Measurements from ENCODE around the gene PRKG1.
"Not testable (repeated sequence)": the region's sequence is repeated elsewhere in the genome, so short reads cannot be mapped to it uniquely, and the experiment has no call there.

The PRKG1 gene

GRCh38 chr10:52245547-52245946, 1171.3 kb downstream of the PRKG1 start:
- Mint-ChIP-seq H3K4me1 (ENCODE audit: low read depth) (no peaks in the 10 kb centered on the region), H3K9me3 (ENCODE audit: low read depth) (no peaks in the 10 kb centered on the region), H3K27me3 (no peaks in the 10 kb centered on the region), H3K36me3 (no peaks in the 10 kb centered on the region), H3K27ac (no peak overlapping the region), H3K4me3 (no peak overlapping the region)

DNA sequence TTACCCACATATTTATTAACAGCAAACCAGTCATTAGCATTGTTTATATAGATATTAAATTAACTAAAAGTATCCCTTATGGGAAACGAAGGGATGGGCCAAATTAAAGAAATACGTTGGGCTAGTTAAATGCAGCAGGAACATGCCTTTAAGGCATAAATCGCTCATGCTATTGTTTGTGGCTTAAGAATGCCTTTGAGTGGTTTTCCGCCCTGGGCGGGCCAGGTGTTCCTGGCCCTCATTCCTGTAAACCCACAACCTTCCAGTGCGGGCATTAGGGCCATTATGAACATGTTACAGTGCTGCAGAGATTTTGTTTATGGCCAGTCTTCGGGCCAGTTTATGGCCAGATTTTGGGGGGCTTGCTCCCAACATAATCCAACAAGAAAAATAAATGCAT, 1173.6 kb downstream of the PRKG1 start:
- H3K27ac Mint-ChIP-seq; H3K4me3 Mint-ChIP-seq; H3K27me3 Mint-ChIP-seq; H3K36me3 Mint-ChIP-seq; H3K9me3 Mint-ChIP-seq (ENCODE audit: low read depth); H3K4me1 Mint-ChIP-seq (ENCODE audit: low read depth): not testable (repeated sequence)

DNA sequence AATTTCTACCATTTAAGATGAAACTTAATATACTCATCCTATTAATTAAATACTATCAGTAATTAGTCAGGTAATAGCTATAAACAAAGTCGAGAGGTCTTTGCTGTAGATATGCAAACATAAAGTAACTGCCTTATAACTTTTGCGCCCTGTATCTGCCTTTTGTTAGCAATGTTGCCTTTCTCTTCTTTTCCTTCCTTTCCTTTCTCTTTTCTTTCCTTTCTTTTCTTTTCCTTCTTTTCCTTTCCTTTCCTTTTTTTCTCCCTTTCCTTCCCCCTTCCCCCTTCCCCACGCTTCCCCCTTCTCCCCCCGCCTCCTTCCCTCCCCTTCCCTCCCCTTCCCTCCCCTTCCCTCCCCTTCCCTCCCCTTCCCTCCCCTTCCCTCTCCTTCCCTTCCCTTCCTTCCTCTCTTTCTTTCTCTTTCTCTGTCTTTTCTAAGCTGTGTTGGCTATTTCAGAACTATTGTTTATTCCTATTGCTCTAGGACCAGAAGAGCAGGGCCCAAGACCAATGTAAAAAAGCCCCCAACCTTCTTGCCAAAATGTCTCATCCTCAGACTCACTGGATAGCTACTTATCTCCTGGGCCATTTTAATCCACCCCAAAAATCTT, 1174.5 kb downstream of the PRKG1 start:
- no peaks in the 10 kb centered on the region for H3K27me3 Mint-ChIP-seq
- no peaks in the 10 kb centered on the region for H3K9me3 Mint-ChIP-seq (ENCODE audit: low read depth)
- H3K4me3 Mint-ChIP-seq: no peak overlapping the region
- no peak overlapping the region for H3K27ac Mint-ChIP-seq
- no peaks in the 10 kb centered on the region for H3K4me1 Mint-ChIP-seq (ENCODE audit: low read depth)
- H3K36me3 Mint-ChIP-seq: no peaks in the 10 kb centered on the region

DNA sequence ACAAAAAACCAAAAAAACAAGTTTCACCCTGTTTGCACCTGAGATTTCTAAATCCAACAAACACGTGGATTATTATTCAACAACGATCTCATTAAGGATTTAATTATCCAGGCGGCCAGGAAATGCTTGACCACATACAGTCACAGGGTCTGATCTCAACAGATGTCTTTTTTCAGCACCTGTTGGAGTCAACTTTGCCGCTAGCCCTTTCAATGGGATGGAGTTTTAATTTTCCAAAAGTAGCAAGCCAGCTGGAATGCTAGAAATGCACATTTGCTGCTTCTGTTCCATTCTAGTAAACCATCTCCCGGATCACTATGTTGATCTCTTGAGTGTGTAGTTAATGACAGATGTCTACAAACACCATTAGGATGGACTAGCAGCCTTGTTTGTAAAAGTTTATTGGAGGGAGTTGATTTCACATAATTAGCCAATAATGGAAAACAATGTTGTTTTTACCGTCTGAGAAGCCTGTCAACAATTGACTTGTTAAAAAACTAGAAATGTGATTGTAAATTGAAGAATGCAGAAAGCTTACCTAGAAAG, 1175.6 kb downstream of the PRKG1 start:
- H3K9me3 Mint-ChIP-seq (ENCODE audit: low read depth): no peaks in the 10 kb centered on the region
- H3K36me3 Mint-ChIP-seq: no peaks in the 10 kb centered on the region
- no peaks in the 10 kb centered on the region for H3K4me1 Mint-ChIP-seq (ENCODE audit: low read depth)
- no peak overlapping the region for H3K27ac Mint-ChIP-seq
- H3K4me3 Mint-ChIP-seq: no peak overlapping the region
- no peaks in the 10 kb centered on the region for H3K27me3 Mint-ChIP-seq

DNA sequence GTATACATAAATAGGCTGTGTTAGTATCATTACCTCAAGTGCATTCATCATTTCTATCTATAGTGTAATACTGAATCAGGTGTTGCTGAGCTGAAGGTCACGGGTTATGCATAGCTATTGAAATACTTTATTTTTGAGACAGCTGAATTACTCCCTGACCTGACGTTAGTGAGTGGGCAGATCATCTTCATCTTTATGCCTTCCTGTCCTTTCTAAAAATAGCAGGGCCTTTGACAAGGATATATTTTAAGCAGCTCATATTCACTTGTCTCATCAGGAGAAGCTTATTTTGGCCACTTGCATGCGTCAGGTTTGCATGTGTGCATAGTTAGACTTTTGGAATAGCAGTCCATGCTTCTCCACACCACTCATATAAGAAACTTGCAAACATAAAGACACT, 1176.2 kb downstream of the PRKG1 start:
- Mint-ChIP-seq H3K9me3 (ENCODE audit: low read depth) (no peaks in the 10 kb centered on the region), H3K27ac (no peak overlapping the region), H3K4me1 (ENCODE audit: low read depth) (no peaks in the 10 kb centered on the region), H3K27me3 (no peaks in the 10 kb centered on the region), H3K4me3 (no peak overlapping the region), H3K36me3 (no peaks in the 10 kb centered on the region)

GRCh38 chr10:52252307-52252706, 1178.0 kb downstream of the PRKG1 start:
- Mint-ChIP-seq H3K36me3 (no peaks in the 10 kb centered on the region), H3K4me1 (ENCODE audit: low read depth) (no peaks in the 10 kb centered on the region), H3K27me3 (no peaks in the 10 kb centered on the region), H3K4me3 (no peak overlapping the region), H3K9me3 (ENCODE audit: low read depth) (no peaks in the 10 kb centered on the region), H3K27ac (no peak overlapping the region)

- H3K4me1 Mint-ChIP-seq (ENCODE audit: low read depth): no peaks in the 10 kb centered on the region
- no peaks in the 10 kb centered on the region for H3K27me3 Mint-ChIP-seq
- no peak overlapping the region for H3K4me3 Mint-ChIP-seq
- no peaks in the 10 kb centered on the region for H3K9me3 Mint-ChIP-seq (ENCODE audit: low read depth)
- H3K36me3 Mint-ChIP-seq: no peaks in the 10 kb centered on the region
- no peak overlapping the region for H3K27ac Mint-ChIP-seq
Observed at GRCh38 chr10:52256832-52257691, 1182.8 kb downstream of the PRKG1 start.

DNA sequence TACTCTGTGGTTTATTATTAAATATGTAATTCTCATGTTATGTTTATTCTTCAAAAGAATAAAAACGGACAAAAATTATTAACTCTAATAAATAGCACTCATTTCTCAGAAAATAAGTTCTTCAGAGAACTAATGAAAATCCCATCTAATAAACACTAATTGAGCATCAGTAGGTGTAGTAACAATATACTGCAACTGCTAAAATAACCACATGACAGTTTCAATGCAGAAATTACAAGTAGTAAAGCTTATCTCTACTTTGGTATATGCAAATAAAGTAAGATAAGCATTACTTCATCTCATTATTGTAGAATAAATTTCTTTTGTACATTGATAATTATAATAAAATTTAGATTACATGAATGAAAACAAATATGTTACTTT, 1183.4 kb downstream of the PRKG1 start:
- Mint-ChIP-seq H3K36me3 (no peaks in the 10 kb centered on the region), H3K4me1 (ENCODE audit: low read depth) (no peaks in the 10 kb centered on the region), H3K9me3 (ENCODE audit: low read depth) (no peaks in the 10 kb centered on the region), H3K27me3 (no peaks in the 10 kb centered on the region), H3K4me3 (no peak overlapping the region), H3K27ac (no peak overlapping the region)

DNA sequence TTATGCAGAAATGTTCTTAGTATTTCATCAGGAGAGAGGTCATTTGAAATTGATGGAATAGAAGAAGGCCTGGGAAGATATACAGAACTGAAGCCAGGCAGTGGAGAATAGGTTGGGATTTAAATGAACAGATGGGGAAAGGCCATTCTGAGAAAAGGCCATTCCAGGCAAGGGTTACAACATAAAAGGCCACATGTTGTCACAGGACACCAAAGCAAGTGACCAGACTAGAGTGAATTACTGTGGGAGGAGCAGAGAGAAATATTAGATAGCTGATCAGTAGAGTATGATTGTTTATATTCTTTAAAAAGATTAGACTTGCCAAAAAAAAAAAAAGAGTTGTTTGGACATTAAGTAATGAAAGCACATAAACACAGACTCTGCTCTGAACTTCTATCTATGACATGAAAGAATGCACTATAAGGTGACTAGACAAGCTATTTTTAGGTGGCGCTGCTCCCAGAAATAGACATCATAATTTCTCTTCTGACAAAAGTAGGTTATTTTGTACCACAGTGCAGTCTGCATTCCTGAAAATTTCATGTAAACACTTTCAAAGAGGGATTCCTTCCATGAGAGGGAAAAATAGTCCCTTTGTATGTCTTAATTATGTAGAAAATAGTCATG, 1184.6 kb downstream of the PRKG1 start:
- H3K27me3 Mint-ChIP-seq: no peaks in the 10 kb centered on the region
- H3K27ac Mint-ChIP-seq: no peak overlapping the region
- H3K9me3 Mint-ChIP-seq (ENCODE audit: low read depth): no peaks in the 10 kb centered on the region
- H3K4me3 Mint-ChIP-seq: no peak overlapping the region
- no peaks in the 10 kb centered on the region for H3K36me3 Mint-ChIP-seq
- H3K4me1 Mint-ChIP-seq (ENCODE audit: low read depth): no peaks in the 10 kb centered on the region

DNA sequence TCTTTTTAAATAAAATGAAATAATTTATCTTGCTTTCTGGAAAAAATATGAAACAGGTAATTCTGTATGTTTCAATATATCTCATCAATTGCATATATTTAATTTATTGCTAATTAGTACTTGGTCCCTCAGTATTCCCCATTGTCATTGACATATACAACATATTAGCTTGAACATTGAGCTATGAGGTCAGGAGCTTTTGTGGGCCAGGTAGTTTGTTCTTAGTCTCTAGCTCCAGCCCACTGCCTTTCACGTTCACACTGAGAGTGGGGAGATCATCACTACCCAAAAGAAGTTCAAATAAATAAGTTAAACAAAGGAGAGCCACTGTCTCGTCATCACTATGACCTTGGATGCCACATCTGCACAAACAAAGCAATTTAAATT, 1185.1 kb downstream of the PRKG1 start:
- Mint-ChIP-seq H3K36me3 (no peaks in the 10 kb centered on the region), H3K27ac (no peak overlapping the region), H3K4me1 (ENCODE audit: low read depth) (no peaks in the 10 kb centered on the region), H3K27me3 (no peaks in the 10 kb centered on the region), H3K4me3 (no peak overlapping the region), H3K9me3 (ENCODE audit: low read depth) (no peaks in the 10 kb centered on the region)

GRCh38 chr10:52261362-52261761, 1187.1 kb downstream of the PRKG1 start:
- Mint-ChIP-seq H3K36me3 (no peaks in the 10 kb centered on the region), H3K4me1 (ENCODE audit: low read depth) (no peaks in the 10 kb centered on the region), H3K9me3 (ENCODE audit: low read depth) (no peaks in the 10 kb centered on the region), H3K27ac (no peak overlapping the region), H3K4me3 (no peak overlapping the region), H3K27me3 (peaks cover 1% of the 10 kb centered on the region)

- Mint-ChIP-seq H3K4me1 (ENCODE audit: low read depth) (no peaks in the 10 kb centered on the region), H3K36me3 (no peaks in the 10 kb centered on the region), H3K9me3 (ENCODE audit: low read depth) (no peaks in the 10 kb centered on the region), H3K27me3 (peaks cover 2% of the 10 kb centered on the region), H3K4me3 (no peak overlapping the region), H3K27ac (no peak overlapping the region)
Observed at GRCh38 chr10:52265131-52265926, 1191.0 kb downstream of the PRKG1 start.

- Mint-ChIP-seq H3K27me3 (peaks cover 2% of the 10 kb centered on the region), H3K4me3 (no peak overlapping the region), H3K4me1 (ENCODE audit: low read depth) (no peaks in the 10 kb centered on the region), H3K36me3 (no peaks in the 10 kb centered on the region), H3K9me3 (ENCODE audit: low read depth) (no peaks in the 10 kb centered on the region), H3K27ac (no peak overlapping the region)
Observed at GRCh38 chr10:52266858-52267257, 1192.6 kb downstream of the PRKG1 start.

GRCh38 chr10:52268790-52269189, 1194.5 kb downstream of the PRKG1 start:
- Mint-ChIP-seq H3K9me3 (ENCODE audit: low read depth) (no peaks in the 10 kb centered on the region), H3K4me1 (ENCODE audit: low read depth) (no peaks in the 10 kb centered on the region), H3K36me3 (no peaks in the 10 kb centered on the region), H3K27me3 (peaks cover 2% of the 10 kb centered on the region), H3K27ac (no peak overlapping the region), H3K4me3 (no peak overlapping the region)

- Mint-ChIP-seq H3K4me3 (no peak overlapping the region), H3K4me1 (ENCODE audit: low read depth) (no peaks in the 10 kb centered on the region), H3K27ac (no peak overlapping the region), H3K9me3 (ENCODE audit: low read depth) (no peaks in the 10 kb centered on the region), H3K36me3 (no peaks in the 10 kb centered on the region), H3K27me3 (peaks cover 2% of the 10 kb centered on the region)
Observed at GRCh38 chr10:52269233-52269632, 1194.9 kb downstream of the PRKG1 start.
